ENCODE measurements around the gene MACROH2A1. TPM values are rescaled to one million over a fixed set of nuclear protein-coding genes. Genes with fewer than 3 reads are reported as not detected.

MACROH2A1 gene
- total RNA-seq, 1 experiment from 2014 or later: 349 TPM

- peak; percentile 20 for DNase-seq (ENCODE audit: low read depth)
Observed at GRCh38 chr5:135333732-135334515, 65.1 kb downstream of the MACROH2A1 start.

- peak; percentile 75 for DNase-seq (ENCODE audit: low read depth)
Observed at GRCh38 chr5:135332519-135333150, 66.4 kb downstream of the MACROH2A1 start.

- DNase-seq (ENCODE audit: low read depth): no peak
Observed at GRCh38 chr5:135331612-135332011, 67.4 kb downstream of the MACROH2A1 start.

GRCh38 chr5:135330798-135331096 lies 68.3 kb downstream of the MACROH2A1 start:
- DNase-seq (ENCODE audit: low read depth): no peak

GRCh38 chr5:135329913-135330797 lies 68.9 kb downstream of the MACROH2A1 start:
- no peak for DNase-seq (ENCODE audit: low read depth)

- no peak for DNase-seq (ENCODE audit: low read depth)
Observed at GRCh38 chr5:135329066-135329912, 69.7 kb downstream of the MACROH2A1 start.

- no peak for DNase-seq (ENCODE audit: low read depth)
Observed at GRCh38 chr5:135328128-135328687, 70.8 kb downstream of the MACROH2A1 start.

- DNase-seq (ENCODE audit: low read depth): no peak
Observed at GRCh38 chr5:135327429-135328127, 71.5 kb downstream of the MACROH2A1 start.

- no peak for DNase-seq (ENCODE audit: low read depth)
Observed at GRCh38 chr5:135326296-135327254, 72.5 kb downstream of the MACROH2A1 start.

- no peak for DNase-seq (ENCODE audit: low read depth)
Observed at GRCh38 chr5:135324897-135325650, 74.0 kb downstream of the MACROH2A1 start.

GRCh38 chr5:135324160-135324559 lies 74.9 kb downstream of the MACROH2A1 start:
- DNase-seq (ENCODE audit: low read depth): no peak

GRCh38 chr5:135323701-135324132 lies 75.3 kb downstream of the MACROH2A1 start:
- DNase-seq (ENCODE audit: low read depth): no peak

- DNase-seq (ENCODE audit: low read depth): no peak
Observed at GRCh38 chr5:135323227-135323626, 75.8 kb downstream of the MACROH2A1 start.

- no peak for DNase-seq (ENCODE audit: low read depth)
Observed at GRCh38 chr5:135322744-135323143, 76.3 kb downstream of the MACROH2A1 start.

- no peak for DNase-seq (ENCODE audit: low read depth)
Observed at GRCh38 chr5:135322271-135322670, 76.8 kb downstream of the MACROH2A1 start.

GRCh38 chr5:135320718-135321484 lies 78.1 kb downstream of the MACROH2A1 start:
- DNase-seq (ENCODE audit: low read depth): no peak

GRCh38 chr5:135319928-135320606 lies 79.0 kb downstream of the MACROH2A1 start:
- no peak for DNase-seq (ENCODE audit: low read depth)
